HG03575 (cell line): ENCODE results near the gene CFAP73.

Source experiments
- ATAC-seq: cut with Tn5 transposase; IDR thresholded peaks from one replicate; pipeline ENCODE4 v1.9.1; 2021; ENCODE audit not compliant: unreplicated experiment, insufficient number of reproducible peaks, low FRiP score; ENCODE audit errors: extremely low read depth

Gene CFAP73

GRCh38 chr12:113158439-113159203 lies 9.1 kb downstream of the CFAP73 start:
- ATAC-seq: no peak

GRCh38 chr12:113159937-113160336 lies 10.4 kb downstream of the CFAP73 start:
- no peak for ATAC-seq

GRCh38 chr12:113161415-113162016 lies 12.0 kb downstream of the CFAP73 start:
- ATAC-seq: no peak

DNA sequence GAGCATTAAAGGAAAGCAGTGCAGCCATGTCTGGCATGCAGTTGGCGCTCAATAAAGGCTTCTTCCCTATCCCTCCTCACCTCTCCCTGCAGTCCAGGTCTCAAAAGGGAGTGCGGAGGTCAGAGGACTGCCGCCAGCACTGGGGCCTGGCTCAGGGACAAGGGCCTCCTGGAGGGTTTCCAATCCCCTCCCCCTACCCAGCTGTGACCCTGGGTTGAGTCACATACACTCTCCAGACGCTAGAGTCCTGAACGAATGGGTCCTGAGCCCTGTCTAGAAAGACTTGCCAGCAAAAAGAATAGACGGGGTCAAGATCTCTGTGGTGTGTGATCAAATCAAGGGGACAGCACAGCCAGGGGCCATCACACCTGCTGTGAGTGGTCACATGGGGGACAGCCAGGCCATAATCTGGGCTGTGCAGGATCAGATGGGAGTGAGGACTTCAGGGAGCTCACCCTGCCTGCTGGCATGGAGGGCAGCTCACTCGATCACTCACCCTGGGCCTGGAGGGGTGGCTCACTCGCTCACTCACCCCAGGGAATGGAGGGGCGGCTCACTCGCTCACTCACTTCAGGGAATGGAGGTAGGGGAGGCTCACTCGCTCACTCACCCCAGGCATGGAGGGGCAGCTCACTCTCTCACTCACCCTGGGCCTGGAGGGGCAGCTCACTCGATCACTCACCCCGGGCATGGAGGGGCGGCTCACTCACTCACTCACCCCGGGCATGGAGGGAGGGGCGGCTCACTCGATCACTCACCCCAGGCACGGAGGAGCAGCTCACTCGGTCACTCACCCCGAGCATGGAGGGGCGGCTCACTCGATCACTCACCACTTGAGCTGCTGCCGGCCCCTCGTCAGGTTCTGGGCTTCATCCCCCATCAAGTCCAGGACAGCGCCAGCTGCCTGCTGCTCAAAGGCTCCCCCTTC lies 12.8 kb downstream of the CFAP73 start:
- no peak for ATAC-seq

DNA sequence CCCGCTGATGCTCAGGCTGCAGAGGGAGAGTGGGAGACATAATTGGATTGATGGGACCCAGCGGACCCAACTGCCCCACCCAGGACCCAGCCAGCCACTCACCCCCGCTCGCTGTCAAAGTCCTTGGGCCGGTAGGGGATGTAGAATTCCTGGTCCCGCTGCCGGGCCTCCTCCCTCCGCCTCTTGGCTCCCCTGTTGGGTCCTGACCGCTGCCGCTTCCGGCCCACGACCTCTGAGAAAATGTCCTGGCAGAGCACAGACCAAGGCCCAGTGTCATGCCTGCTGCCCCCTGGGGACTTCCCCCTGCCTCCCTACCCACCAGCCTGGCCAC lies 13.5 kb downstream of the CFAP73 start:
- ATAC-seq: no peak

DNA sequence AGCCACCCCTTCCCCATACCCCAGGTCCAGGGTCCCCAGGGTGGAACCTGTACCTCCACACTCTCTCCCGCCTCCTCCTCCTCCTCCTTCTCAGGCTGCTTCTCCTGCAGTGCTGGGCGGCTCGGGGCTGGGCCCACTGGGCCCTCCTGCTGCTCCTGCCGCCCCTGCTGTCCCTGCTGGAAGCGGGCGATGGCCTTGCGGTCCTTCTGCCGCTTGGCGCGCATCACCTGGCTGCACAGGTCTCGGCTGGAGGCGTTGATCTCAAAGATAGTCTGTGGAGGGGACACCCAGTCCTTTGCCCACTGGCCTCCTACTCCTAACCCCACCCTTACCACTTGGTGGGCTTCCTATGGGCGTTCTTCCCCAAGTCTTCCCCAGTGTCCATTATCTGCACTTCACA lies 14.5 kb downstream of the CFAP73 start:
- no peak for ATAC-seq

DNA sequence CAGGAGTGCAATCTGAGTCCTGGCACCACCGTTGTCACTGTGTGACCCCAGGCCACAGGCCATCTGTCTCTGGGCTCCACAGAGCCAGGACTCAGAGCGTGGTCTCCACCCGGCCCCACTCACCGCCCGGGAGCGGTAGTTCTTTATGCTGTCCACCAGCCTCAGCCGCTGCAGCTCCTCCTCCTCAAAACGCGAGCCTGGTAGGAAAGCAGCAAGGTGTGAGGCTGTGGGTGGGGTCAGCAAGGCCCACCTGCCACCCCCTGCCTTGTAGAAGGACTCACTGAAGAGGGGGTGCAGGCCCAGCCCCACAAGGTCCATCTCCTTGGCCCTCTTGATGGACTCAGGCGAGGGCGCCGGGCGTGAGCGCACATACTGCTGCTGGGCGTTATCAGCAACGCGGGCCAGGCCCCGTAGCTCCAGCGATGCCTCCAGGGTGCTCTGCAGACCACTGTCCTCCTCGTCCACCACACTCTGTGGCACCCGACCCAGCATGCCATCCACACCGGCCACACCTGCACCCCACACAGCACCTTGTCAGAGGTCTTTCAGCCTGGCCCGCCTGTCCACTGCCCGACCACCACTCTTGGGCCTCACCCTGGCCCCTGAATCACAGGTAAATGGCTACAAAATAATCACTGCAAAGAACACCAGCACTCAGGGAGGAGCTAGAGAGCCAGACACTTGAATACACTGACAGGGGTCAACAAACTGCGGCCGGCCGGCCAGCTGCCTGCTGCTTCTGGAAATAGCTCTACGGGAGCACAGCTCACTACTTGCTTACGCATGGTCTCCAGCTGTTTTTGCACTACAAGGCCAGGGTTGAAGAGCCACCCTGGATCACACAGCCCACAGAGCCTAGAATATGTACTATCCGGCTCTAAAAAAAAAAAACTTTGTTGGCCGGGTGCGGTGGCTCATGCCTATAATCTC lies 16.3 kb downstream of the CFAP73 start:
- no peak for ATAC-seq

DNA sequence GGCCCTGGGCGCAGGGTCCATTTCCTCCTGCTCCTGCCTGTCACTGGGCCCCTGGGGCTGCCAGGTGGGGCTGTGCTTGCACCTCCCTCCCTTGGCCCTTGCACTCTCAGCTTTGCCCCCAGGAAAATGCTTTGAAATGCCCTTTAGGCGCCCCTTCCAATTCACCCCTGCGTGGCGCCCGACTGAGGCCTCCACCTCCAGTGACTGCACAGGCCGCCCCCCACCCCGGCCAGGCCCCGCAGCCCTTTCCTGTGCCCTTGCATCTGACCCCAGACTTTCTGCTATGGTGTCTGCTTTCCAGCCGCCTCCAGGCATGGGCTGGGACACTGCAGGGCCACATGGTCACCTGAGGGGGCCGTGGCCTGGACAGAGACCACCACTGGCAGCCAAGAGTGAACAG lies 18.3 kb downstream of the CFAP73 start:
- ATAC-seq: no peak

- no peak for ATAC-seq
These were observed 20.2 kb downstream of the CFAP73 start for GRCh38 chr12:113169697-113170096.

GRCh38 chr12:113170457-113170856 lies 20.9 kb downstream of the CFAP73 start:
- ATAC-seq: no peak

DNA sequence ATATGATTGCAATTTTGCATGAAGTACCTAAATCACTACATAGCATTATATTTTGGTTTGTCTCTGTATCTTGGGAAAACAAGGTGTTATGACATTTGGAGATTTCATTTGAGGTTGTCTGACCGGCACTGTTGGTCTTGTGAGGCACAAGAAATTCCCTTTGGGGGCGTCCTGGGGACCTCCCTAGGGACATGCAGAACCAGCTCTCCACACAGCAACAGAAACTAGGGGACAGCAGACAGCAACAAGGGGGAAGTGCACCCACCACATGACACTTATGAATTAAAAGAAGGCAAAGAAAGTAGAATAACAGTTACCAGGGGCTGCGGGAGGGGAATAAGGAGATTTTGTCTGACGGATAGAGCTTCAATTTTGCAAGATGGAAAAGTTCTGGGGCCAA lies 21.4 kb downstream of the CFAP73 start:
- no peak for ATAC-seq

DNA sequence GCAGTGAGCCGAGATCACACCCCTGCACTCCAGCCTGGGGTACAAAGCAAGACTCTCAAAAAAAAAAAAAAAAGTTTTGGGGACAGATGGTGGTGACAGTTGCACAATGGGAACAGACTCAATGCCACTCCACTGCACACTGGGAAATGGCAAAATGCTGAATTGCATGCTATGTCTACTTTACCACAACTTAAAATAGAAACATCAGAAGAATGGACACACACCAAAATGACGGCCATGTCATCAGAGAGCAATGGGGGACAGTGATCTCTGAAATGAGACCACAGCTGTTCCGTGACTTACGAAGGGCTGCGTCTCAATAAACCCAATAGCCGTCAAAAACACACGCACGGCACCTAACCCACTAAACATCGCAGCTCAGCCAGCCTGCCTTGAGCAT lies 22.0 kb downstream of the CFAP73 start:
- no peak for ATAC-seq

DNA sequence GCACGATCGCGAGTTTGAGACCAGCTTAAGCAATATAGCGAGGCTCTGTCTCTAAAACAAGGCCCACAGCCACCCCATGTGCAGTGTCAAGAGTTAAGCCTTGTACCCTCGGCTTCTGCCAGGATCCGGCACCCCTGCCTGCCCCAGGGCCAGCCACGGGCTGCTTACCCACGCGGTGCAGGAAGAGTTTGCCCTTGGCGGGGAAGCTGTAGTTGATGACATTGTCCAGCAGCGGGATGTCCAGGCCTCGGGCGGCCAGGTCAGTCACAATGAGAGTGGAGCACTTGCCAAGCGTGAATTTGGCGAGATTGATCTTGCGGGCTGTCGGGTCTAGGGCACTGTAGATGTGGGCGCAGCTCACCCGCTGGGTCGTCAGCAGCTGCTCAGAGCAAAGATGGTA lies 22.7 kb downstream of the CFAP73 start:
- no peak for ATAC-seq

GRCh38 chr12:113173081-113173698 lies 23.7 kb downstream of the CFAP73 start:
- no peak for ATAC-seq

DNA sequence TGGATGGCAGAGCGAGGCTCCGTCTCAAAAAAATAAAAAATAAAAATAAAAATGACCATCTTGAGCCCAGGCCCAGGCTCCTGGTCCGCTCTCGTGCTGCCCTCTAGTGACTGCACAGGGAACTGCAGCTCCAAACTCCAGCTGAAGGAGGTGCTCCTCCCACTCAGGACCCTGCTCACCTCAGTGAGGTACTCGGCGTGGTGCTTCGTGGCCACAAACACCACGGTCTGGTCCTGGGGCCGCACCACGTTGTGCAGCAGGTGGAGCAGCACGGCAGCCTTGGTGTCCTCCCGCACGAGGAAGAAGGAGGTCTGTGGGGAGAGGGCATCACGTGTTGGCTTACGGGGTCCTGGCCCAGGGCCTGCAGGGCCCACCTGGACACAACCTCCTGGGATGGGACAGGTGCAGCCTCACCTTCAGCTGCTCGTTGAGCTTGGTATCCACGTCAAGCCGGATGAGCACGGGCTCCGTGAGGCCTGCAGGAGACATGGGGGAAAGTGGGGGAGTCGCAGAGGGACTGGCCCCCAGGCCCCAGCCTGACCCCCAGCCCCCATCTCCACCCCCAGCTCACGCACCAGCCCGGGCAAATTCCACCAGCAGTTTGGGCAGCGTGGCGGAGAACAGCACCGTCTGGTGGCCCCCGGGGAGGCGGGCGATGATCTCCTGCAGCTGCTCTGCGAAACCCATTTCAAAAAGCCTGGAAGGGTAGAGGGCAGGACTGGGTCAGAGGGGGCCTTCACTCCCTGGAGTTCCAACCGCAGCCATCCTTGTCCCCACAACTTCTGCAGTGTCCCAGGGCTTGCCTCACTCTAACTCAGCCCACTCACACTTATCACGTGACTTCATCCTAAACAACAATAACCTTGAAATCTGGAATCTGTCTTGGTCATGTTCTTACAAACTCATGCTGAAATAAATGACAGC lies 25.2 kb downstream of the CFAP73 start:
- ATAC-seq: no peak

DNA sequence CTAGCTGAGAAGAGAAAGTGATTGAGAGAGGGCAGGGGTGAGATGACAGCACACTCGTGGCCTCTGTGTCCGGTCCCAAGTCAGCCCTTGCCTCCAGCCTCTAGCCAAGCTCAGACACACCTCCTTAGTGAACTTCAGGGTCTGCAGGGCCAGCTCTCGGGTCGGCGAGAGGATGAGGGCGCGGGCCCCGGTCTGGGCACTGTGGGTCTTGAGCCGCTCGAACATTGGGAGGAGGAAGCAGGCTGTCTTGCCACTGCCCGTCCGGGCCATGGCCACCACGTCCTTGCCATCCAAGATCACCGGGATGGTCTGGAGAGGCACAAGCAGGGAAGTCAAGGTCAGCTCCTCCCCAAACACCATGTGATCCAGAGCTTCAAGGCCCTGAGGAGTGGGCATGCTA lies 29.5 kb downstream of the CFAP73 start:
- no peak for ATAC-seq

DNA sequence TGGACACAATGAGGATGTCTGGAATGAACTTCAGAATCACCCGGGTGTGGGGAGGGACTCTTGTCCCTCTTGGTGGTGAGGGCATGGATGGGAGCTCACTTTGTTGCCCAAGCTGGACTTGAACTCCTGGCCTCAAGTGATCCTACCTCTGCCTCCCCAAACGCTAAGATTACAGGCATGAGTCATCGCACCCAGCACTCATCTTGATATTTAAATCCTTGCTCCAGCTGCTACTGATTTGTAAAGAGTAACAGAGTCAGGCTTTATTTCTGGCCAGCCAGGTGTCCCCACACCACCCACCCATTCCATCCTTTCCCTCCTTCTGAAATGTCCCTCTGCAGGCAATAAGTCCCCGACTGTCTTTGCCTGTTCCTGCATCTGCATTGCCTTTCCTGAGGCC lies 30.8 kb downstream of the CFAP73 start:
- no peak for ATAC-seq

GRCh38 chr12:113181975-113182374 lies 32.5 kb downstream of the CFAP73 start:
- no peak for ATAC-seq
